A673 (cell line): ENCODE results near the gene IGSF10. TPM values are rescaled to one million over a fixed set of nuclear protein-coding genes. Genes with fewer than 3 reads are reported as not detected.

Experiments used
- BruUV-seq: library from RNA; stranded (reverse); fragments of 400-500 nt; replicated peaks from 2 replicates; lab custom pipeline; 2021; lab: Mats Ljungman, UMichigan
- CTCF ChIA-PET: fragments of 300-600 bp; sonication (Branson Sonifier 250); formaldehyde crosslinking; loops from one replicate; lab custom pipeline; 2022; ENCODE audit warnings: antibody characterized with exemption; lab: Charles Lee
- POLR2A ChIA-PET: fragments of 300-600 bp; sonication (Branson Sonifier 250); formaldehyde crosslinking; loops from one replicate; lab custom pipeline; 2022; ENCODE audit warnings: antibody characterized with exemption; ENCODE audit not compliant: low non-redundant PET; lab: Charles Lee
- DNase-seq: peaks from one replicate; pipeline ENCODE4 v3.0.0-alpha.2; 2015; ENCODE audit warnings: low spot score
- H3K27ac ChIP-seq: fragments of 200-600 bp; sonication (generic); 2 replicates; pipeline ENCODE4 v1.5.1; 2016; ENCODE audit warnings: mixed run types, low read depth, mild to moderate bottlenecking, mixed read lengths, antibody characterized with exemption, low read length; ENCODE audit not compliant: poor library complexity, severe bottlenecking
- H3K27me3 ChIP-seq: fragments of 200-600 bp; sonication (generic); replicated peaks from 2 replicates; pipeline ENCODE4 v1.6.1; 2017; ENCODE audit warnings: mixed run types, low read depth, mild to moderate bottlenecking, mixed read lengths, antibody characterized with exemption, low read length; ENCODE audit not compliant: insufficient read depth, poor library complexity
- H3K36me3 ChIP-seq: fragments of 200-600 bp; sonication (generic); 2 replicates; pipeline ENCODE4 v1.6.1; 2016; ENCODE audit warnings: mixed run types, mild to moderate bottlenecking, mixed read lengths, antibody characterized with exemption, low read length; ENCODE audit not compliant: insufficient read depth, poor library complexity, severe bottlenecking
- H3K4me1 ChIP-seq: fragments of 200-600 bp; sonication (generic); 2 replicates; pipeline ENCODE4 v1.6.1; 2017; ENCODE audit warnings: mixed run types, mild to moderate bottlenecking, mixed read lengths, antibody characterized with exemption, low read length; ENCODE audit not compliant: insufficient read depth, poor library complexity, severe bottlenecking
- H3K4me3 ChIP-seq: fragments of 200-600 bp; sonication (generic); 2 replicates; pipeline ENCODE4 v1.5.1; 2016; ENCODE audit warnings: low read depth, mixed run types, mild to moderate bottlenecking, mixed read lengths, low read length; ENCODE audit not compliant: poor library complexity, severe bottlenecking
- H3K9me3 ChIP-seq: fragments of 200-600 bp; sonication (generic); 2 replicates; pipeline ENCODE4 v1.6.1; 2016; ENCODE audit warnings: mixed run types, low read depth, mild to moderate bottlenecking, mixed read lengths, antibody characterized with exemption, low read length; ENCODE audit not compliant: poor library complexity, severe bottlenecking
- CTCF ChIP-seq: fragments of 300-800, 200-600 bp; sonication (generic); conservative IDR thresholded peaks from 2 replicates; pipeline ENCODE4 v1.5.1; 2017; ENCODE audit warnings: low read depth, mild to moderate bottlenecking, antibody characterized with exemption, low read length, moderate library complexity, mixed read lengths
- EZH2 ChIP-seq: fragments of 200-600 bp; sonication (generic); IDR thresholded peaks from 2 replicates; pipeline ENCODE4 v1.6.1; 2017; ENCODE audit warnings: borderline replicate concordance, low read depth, mild to moderate bottlenecking, mixed read lengths, antibody characterized with exemption, low read length; ENCODE audit not compliant: poor library complexity, severe bottlenecking
- intact Hi-C: fragments of 100-400 bp; cut with micrococcal nuclease; formaldehyde crosslinking; loops from one replicate; pipeline ENCODE4 v1.10.0; 2022; ENCODE audit not compliant: unreplicated experiment
- total RNA-seq: library from RNA; stranded (reverse); gene quantifications from 2 replicates; pipeline ENCODE4 v1.2.3, GENCODE V29; 2021

The IGSF10 gene
- total RNA-seq, 1 experiment from 2014 or later = 10.5 TPM

DNA sequence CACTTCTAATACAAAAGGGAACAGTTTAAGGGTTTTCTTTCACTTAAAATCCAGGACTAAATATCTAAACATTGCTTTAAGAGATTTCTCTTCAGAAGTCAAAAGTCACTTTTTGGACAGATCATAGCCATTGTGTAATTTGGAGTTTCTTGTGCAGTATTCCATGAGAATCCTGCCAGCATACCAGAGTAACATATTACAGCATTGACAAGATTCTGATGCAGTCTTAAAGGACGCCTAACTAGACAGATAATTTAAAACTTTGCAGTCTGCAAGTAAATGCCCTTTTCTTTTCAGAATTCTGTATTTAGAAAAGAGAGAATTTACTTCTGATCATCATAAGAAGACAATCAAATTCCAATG, 17.5 kb upstream of the IGSF10 start:
- H3K27ac ChIP-seq = no peak overlapping the region
- no peak for DNase-seq
- TF ChIP-seq EZH2 = no peak
- no peak for TF ChIP-seq CTCF
- no peaks in the 10 kb centered on the region for H3K27me3 ChIP-seq
- intact Hi-C loops = no loop called here
- POLR2A ChIA-PET = no interaction called here
- H3K4me3 ChIP-seq = no peak overlapping the region
- no peaks in the 10 kb centered on the region for H3K36me3 ChIP-seq
- H3K4me1 ChIP-seq = peaks cover 11% of the 10 kb centered on the region
- H3K9me3 ChIP-seq = peaks cover 9% of the 10 kb centered on the region
- CTCF ChIA-PET = no interaction called here
- no TSS peak for BruUV-seq

- peaks cover 9% of the 10 kb centered on the region for H3K9me3 ChIP-seq
- TF ChIP-seq EZH2 (no peak), CTCF (no peak)
- POLR2A ChIA-PET = no interaction called here
- intact Hi-C loops = no loop called here
- BruUV-seq = no TSS peak
- H3K27me3 ChIP-seq = no peaks in the 10 kb centered on the region
- no peak for DNase-seq
- H3K36me3 ChIP-seq = no peaks in the 10 kb centered on the region
- peaks cover 11% of the 10 kb centered on the region for H3K4me1 ChIP-seq
- CTCF ChIA-PET = no interaction called here
- no peak overlapping the region for H3K4me3 ChIP-seq
- no peak overlapping the region for H3K27ac ChIP-seq
Measured at GRCh38 chr3:151477591-151478334, 16.9 kb upstream of the IGSF10 start.

- H3K4me1 ChIP-seq = peaks cover 11% of the 10 kb centered on the region
- ChIA-PET CTCF (no interaction called here), POLR2A (no interaction called here)
- no peaks in the 10 kb centered on the region for H3K36me3 ChIP-seq
- no peak overlapping the region for H3K4me3 ChIP-seq
- TF ChIP-seq CTCF = no peak
- no peak for TF ChIP-seq EZH2
- H3K9me3 ChIP-seq = no peaks in the 10 kb centered on the region
- no peaks in the 10 kb centered on the region for H3K27me3 ChIP-seq
- BruUV-seq = no TSS peak
- DNase-seq = no peak
- H3K27ac ChIP-seq = no peak overlapping the region
- intact Hi-C loops = no loop called here
Measured at GRCh38 chr3:151476344-151477018, 15.6 kb upstream of the IGSF10 start.
